Erythroblast (primary cell): ENCODE results near the gene PDE5A.

Experiments used
- DNase-seq, 2 experiments: peaks; one replicate each; lab custom pipeline; 2025; lab: John Stamatoyannopoulos, UW
- GATA1 ChIP-seq: IDR thresholded peaks from 2 replicates; pipeline ENCODE4 v1.6.1; 2011; ENCODE audit warnings: low read depth, mild to moderate bottlenecking, control low read depth, low read length, moderate library complexity
- POLR2A ChIP-seq: IDR thresholded peaks from 2 replicates; pipeline ENCODE4 v1.6.1; 2011; ENCODE audit warnings: mild to moderate bottlenecking, low read length

Gene PDE5A

DNA sequence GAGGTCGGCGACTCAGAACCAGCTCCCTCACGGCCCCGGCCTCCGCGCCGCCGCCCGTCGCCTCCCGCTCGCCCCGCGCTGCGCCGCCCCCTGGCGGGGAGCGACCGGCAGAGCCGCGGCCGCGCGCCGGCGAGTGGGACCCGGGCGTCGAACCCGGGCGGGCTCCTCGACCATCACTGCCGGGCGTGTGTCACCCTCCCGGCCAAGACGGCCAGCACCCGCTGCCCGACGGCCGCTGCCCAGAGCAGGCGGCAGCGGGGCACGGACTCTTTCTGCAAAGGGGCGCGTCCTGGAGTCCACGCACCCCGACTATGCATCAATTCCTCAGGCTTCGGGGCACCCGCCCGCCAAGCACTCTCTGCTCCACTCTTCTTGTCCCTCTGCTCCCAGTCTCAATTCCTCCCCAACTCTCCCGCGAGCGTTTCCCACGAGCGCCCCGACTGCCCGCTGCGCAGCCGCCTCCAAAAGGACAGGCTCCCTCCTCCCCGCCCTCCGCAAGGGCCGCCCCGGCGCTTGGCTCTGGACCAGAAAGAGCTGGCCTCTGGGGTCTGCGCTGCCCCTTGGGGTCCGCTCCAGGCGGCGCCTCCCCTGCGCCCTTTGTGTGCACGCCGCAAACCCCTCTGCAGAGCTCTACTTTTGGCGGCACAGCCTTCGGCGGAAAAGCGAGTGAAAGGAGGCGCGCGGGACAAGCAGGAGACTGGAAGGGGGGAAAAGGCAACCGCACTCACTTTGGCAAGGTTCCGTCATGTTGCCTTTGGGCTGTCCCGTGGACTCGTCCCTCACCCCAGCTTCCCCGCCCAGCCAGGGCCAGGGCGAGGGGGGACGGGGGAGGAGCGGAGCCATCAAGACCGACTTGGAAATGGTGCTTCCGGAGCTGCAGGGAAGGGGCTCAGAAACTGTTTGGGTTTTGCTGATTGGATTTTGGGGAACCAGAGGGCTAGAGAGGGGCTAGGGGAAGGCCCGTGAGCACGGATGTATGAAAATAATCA is 1.0 kb downstream of the PDE5A start:
- no peak for TF ChIP-seq GATA1
- no peak for TF ChIP-seq POLR2A
- DNase-seq = peak; percentile 39 to 67

GRCh38 chr4:119626943-119627266 is 1.7 kb downstream of the PDE5A start:
- TF ChIP-seq GATA1 = no peak
- no peak for DNase-seq

DNA sequence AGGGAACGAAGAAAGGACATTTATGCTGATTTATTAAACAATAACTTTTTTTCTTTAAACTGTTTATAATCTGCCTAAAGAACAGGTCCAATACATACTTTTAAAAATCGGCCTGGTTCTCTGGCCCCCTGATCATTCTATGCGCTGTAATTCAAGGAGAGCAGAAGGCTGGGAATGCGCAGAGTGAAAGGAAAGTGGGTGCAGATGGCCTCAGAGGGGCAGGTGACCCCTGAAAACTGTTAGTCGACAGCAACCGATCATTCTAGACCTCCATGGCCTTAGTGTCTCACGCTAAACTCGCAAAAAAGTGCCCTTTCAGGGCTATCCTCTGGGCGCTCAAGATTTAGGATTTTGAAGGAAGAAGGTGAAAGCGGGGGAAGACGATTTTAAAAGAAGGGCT is 2.2 kb downstream of the PDE5A start:
- TF ChIP-seq POLR2A (no peak), GATA1 (no peak)
- DNase-seq = no peak

DNA sequence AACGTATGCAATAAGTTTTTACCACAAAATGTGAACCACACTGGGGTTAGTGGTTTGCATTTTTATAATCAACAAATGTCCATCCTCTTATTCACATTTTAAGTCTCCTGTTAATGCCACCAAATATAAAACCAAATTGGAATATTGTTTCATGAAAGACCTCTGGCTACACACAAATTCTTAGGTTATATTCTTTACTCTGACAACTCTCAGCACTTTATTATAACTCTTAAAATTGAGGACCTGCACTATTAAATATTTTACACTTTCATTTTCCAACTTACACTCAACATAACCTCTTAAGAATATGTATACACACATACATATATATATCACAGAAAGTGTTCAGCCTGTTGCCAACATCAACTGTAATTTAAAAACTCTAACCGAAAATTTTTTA is 2.8 kb downstream of the PDE5A start:
- TF ChIP-seq POLR2A (no peak), GATA1 (no peak)
- DNase-seq = no peak

DNA sequence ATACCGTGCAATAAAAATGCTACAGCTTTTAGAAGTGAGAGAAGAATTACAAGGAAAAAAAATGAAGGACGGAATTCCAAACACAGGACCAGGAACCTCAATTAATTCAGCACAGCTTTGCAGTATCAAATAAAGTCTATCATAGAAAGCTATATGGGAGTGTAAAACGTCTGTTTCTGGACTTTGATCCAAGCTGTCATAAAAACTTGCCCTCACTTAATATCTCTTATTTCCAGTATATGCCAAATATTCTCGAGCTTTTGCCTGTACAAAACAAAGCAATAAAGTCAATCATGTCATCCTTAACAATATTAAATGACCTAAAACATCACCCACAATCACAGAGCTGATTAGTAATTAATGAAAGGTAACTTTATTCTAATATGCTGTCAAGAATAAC is 4.2 kb downstream of the PDE5A start:
- no peak for DNase-seq
- TF ChIP-seq POLR2A = no peak
- no peak for TF ChIP-seq GATA1

DNA sequence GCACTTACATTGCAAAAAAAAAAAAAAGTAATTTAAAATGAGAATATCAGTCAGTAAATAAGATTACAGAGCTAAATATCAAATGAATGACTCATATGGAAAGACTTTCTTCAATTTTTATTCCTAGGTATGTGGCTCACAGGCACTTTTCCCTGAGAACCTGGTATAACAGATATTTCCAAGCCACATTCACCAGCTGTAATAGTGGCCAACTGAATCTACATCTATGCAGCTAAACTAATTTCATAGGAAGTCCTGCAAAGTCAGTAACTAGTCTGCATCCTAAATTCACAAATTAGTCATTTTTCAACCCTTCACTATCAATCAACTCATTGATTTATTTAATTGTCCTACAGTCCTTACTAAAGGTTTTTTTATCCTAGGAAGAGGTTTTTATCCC is 5.6 kb downstream of the PDE5A start:
- TF ChIP-seq GATA1 (no peak), POLR2A (no peak)
- no peak for DNase-seq

DNA sequence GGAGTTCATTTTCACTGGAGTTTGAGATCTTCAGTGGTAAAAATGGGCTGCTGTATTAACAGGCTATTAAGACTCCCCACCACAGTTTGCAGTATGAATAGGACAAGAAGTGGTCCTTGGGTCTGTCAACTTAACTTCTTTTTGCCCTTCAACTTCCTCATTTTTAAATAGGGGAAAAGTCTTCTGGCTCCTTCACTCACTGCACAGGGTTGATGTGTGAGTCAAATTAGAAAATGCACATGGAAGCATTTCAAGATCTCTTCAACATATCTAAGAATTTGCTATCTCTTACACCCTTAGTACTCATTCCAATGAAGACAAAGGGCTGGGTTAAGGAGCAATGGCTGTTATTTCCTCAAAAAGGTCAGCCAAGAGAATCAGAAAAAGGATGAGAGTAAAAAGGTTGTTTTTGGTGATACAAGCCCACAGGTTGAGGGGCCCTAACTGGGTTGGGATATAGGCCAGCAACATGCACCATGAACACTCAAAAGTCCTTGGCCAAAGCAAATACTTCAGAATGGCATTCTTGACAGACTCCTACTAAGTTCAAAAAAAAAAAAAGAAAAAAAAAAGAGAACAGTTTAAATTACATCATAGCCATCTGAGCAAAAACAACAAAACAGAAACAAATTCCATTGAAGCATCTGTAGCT is 13.4 kb downstream of the PDE5A start:
- DNase-seq = no peak
- no peak for TF ChIP-seq GATA1
- no peak for TF ChIP-seq POLR2A

GRCh38 chr4:119604266-119604665 is 24.3 kb downstream of the PDE5A start:
- TF ChIP-seq GATA1 (no peak), POLR2A (no peak)
- no peak for DNase-seq

GRCh38 chr4:119602366-119602765 is 26.2 kb downstream of the PDE5A start:
- TF ChIP-seq POLR2A (no peak), GATA1 (no peak)
- DNase-seq = no peak

DNA sequence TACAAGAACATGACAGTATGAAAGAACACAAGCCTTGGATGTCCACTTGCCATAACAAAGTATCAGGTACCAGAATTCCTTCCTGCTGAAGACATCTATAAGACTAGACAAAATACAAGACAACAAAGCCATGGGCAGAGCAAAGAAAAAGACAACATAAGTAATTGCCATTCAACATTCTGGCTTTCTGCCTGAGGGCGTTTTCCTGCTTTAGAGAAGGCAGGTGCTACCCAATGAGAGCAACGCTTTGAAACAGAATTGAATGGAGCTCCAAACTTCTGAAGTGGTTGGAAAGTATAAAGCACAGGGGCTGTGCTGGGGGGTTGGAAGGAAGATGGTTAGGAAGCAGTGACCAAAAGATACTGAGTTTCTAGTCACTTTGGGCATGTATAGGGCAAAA is 30.1 kb downstream of the PDE5A start:
- no peak for TF ChIP-seq POLR2A
- no peak for TF ChIP-seq GATA1
- DNase-seq = no peak

DNA sequence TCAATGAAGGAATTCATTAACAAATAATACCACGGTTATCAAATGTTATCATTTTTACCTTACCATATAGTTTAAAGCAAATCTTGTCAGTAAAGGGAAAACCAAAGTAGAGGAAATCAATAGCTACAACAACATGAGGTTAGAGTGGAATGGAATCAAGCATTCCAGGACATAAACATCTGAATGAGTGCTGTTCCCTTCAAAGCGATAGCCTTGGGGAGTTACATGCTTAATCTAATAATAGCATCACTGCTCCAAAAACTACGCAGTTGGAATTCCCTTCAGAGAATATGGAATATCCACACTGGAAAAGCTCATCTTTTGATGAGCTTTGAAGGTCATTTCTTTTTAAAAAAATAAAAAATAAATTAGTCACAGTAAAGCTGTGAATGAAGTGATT is 31.2 kb downstream of the PDE5A start:
- TF ChIP-seq POLR2A (no peak), GATA1 (no peak)
- no peak for DNase-seq

GRCh38 chr4:119593698-119594097 is 34.9 kb downstream of the PDE5A start:
- TF ChIP-seq POLR2A = no peak
- TF ChIP-seq GATA1 = no peak
- no peak for DNase-seq

DNA sequence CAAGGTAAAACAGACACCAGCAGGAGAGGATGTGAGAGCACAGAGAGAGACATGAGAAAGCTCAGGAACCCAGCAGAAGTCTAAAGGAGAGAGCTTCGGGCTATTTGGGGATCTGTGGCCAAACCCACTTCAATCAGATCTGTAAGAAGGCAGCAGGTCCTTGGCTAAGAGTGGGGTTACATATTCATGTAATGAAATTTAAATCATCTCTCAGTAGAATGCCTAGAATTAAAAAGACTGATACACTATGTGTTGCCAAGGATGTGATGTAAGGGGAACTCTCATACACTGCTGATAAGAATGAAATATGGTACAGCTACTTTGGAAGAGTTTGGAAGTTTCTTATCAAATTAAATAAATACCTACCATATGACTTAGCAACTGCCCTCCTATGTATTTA is 35.8 kb downstream of the PDE5A start:
- DNase-seq = no peak
- no peak for TF ChIP-seq GATA1
- no peak for TF ChIP-seq POLR2A

GRCh38 chr4:119589165-119589564 is 39.4 kb downstream of the PDE5A start:
- no peak for DNase-seq
- TF ChIP-seq GATA1 (no peak), POLR2A (no peak)

DNA sequence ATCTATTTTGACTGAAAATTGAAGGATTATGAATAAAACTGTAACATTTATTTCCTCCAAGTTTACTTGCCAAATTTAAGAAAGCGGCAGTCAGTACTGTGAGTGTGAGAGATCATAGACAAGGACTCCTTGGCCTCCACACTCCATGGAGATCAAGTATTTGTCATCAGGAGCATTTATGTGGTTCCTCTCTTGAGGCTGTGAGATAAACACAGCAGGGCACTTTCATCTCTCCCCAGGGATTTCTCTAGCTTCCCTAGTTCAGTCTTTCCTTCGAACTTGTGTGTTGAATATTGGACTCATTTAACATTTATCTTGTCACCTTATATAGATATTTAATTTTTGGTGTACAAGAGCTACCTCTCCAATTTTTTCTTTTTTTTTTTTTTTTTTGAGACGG is 40.8 kb downstream of the PDE5A start:
- no peak for DNase-seq
- TF ChIP-seq GATA1 = no peak
- no peak for TF ChIP-seq POLR2A
